ELF-1 (cell line): ENCODE results near the gene DNMBP.

ENCODE experiments used
- DNase-seq: peaks from one replicate; pipeline ENCODE4 v3.0.0-alpha.2; 2016; ENCODE audit warnings: low read depth, low spot score

DNMBP gene, protein sequence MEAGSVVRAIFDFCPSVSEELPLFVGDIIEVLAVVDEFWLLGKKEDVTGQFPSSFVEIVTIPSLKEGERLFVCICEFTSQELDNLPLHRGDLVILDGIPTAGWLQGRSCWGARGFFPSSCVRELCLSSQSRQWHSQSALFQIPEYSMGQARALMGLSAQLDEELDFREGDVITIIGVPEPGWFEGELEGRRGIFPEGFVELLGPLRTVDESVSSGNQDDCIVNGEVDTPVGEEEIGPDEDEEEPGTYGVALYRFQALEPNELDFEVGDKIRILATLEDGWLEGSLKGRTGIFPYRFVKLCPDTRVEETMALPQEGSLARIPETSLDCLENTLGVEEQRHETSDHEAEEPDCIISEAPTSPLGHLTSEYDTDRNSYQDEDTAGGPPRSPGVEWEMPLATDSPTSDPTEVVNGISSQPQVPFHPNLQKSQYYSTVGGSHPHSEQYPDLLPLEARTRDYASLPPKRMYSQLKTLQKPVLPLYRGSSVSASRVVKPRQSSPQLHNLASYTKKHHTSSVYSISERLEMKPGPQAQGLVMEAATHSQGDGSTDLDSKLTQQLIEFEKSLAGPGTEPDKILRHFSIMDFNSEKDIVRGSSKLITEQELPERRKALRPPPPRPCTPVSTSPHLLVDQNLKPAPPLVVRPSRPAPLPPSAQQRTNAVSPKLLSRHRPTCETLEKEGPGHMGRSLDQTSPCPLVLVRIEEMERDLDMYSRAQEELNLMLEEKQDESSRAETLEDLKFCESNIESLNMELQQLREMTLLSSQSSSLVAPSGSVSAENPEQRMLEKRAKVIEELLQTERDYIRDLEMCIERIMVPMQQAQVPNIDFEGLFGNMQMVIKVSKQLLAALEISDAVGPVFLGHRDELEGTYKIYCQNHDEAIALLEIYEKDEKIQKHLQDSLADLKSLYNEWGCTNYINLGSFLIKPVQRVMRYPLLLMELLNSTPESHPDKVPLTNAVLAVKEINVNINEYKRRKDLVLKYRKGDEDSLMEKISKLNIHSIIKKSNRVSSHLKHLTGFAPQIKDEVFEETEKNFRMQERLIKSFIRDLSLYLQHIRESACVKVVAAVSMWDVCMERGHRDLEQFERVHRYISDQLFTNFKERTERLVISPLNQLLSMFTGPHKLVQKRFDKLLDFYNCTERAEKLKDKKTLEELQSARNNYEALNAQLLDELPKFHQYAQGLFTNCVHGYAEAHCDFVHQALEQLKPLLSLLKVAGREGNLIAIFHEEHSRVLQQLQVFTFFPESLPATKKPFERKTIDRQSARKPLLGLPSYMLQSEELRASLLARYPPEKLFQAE (N-terminal part only)

DNA sequence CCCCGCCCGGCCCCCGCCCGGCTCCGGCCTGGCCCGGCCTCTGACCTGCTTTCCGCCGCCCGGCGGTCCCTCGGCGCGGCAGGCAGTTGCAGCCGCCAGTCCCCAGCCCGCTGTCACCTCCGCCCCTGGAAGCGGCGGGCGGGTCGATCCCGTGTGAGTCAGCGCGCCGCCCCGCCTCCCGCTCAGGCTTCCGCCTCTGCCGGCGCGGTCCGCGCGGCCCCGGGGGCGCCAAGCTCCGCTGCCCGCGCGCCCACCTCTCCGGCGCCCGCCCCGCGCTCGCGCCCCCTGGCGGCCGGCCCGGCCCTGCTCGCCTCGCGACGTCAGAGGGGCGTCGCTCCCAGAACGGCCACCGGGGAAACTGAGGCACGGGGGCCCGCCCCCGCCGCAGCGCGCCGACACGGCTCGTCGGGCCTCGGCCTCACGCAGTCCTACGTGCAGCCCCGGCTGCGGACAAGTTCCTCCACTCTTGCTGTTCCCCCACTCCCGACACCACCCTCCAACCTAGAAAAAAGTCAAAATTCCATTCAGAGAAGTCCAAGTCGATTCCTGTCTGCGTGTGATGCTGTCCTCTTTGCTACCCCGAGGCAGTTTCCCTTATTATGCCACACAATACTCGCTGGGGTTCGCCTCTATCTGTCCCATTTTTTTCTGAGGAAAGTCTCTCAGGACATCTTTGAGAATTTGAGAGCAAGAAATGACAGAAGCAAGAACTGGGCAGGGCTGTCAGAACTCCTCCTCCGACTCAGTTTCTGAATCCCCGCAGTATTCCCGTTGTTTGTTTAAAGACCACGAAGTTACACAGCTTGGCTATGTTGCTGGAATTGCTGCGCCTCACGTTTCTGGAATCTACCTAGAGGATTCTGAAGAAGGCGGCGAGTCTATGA, at the start of gene DNMBP:
Gene DNMBP, minus strand, starts transcription at position 155 of the 884 bp plus-strand sequence. CDS start 37,823 bp downstream, outside the sequence.
- DNase-seq = peak; percentile 84

DNA sequence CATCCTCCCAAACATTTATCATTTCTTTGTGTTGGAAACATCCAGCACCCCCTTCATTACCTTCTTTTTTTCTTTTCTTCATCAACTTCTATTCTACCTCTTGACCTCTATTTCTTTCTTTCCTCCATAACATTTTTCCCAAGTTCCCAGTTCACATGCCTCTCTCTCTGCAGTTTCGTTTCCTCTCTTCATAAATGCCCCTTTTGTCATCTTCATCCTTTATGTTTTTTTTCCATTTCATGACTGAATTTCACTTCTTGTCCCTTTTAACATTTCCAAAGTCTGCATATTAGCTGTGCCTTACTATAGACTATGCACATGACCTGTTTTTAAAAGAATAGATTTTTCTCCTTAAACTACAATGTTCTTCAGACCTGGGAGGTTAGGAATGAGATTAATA, 48.2 kb upstream of the DNMBP start:
- no peak for DNase-seq

DNA sequence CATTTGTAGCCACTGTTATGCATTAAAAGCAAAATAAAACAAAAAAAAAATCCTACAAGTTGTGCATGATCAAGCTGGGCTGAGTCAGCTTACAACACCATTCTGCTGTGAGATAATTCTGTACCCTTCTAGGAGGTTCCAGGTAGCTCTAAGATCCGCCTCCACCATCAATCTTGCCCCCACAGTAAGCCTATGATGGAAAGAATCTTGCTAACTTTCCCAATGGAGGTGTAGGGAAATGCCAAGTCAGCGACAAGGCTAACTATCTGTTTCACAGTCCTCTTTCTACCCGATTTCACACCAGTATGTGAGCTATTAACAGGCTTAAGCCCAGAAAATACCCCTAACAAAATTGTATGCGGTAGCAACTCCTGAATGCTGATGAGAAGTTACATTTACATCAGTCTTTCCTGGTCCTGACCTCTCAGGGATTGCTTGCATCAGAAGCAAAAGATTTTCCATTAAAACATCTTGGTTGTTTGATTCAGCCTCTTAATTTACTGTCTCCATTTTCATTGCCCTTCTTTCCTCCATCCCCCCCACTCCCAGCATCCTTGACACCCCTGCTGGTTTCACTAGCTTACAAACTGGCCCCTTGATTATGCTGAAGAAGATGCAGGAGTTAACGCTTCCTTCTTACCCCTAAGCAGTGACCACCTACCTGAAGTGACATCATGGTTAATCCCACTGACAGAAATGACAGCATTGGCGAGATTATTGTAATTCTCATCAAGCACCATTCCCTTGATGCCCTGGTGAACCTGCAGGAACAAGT, 44.1 kb upstream of the DNMBP start:
- peak; percentile 6 for DNase-seq

DNA sequence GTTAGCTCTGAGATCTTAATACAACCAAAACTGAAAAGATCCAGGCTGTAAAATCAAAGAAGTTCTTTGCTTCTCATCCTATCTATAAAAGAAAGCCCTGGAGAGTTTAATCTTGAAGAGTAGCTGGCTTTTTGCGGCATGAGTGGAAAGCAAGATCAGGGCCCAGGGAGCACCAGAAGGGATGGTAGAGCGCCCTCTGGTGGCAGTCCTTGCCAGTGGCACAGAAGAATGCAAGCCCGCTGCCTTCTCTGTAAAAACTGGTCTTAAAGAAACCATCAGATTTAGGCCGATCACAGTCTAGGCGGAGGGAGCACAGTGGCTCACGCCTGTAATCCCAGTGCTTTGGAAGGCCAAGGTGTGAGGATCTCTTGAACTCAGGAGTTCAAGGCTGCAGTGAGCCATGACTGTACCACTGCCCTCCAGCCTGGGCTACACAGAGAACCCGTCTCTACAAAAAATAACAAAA, 36.3 kb upstream of the DNMBP start:
- DNase-seq = peak; percentile 94

DNA sequence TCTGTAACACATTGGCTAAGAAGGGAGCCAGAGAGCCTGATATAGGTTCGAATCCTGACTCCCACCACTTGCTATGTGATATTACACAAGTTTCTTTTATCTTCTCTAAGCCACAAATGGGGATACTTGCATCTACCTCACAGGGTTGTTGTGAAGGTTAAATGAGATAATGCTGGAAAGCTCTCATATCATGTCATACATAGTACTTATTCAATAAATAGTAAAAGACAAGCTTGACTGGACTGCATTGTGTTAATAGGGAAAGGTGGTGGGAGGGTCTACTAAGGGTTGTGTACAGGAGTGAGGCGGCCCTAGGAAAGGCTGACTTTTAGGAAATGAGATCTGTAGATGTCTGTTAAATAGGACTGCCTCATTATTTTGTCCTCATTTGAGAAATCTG, 35.8 kb upstream of the DNMBP start:
- DNase-seq = no peak

DNA sequence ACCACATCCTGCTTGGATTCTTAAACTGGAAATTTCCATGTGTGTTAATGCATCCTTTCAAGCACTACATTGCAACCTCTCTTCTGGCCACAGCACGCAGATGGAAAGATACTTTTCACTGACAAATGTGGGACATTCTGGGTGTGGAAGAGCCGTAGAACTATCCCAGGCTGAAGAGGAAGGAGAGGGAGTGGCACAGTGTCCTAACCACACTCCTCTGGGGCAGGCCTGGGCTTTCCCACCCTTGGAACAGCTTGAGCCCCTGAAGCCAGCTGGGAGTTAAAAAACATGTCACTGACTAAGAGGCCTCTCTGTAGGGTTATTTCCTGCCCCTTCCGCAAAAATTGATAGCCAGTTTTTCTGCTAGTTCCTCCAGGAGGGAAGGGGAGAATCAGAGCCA, 34.0 kb upstream of the DNMBP start:
- DNase-seq = peak; percentile 21

DNA sequence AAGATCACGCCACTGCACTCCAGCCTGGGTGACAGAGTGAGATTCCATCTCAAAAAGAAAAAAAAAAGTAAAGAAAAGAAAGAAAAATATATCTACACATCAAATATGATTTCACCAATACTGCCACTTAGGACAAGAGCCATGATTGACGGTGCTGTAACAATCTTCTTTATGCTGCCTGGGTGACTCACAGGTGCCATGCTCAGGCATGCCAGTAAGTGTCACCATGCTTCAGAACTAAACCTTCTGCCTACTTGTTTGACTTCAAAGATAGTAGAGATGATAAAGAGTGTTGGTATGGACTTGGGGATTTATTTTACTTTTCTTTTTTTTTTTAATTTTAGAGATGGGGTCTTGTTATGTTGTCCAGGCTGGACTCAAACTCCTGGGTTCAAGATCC, 33.6 kb upstream of the DNMBP start:
- no peak for DNase-seq

DNA sequence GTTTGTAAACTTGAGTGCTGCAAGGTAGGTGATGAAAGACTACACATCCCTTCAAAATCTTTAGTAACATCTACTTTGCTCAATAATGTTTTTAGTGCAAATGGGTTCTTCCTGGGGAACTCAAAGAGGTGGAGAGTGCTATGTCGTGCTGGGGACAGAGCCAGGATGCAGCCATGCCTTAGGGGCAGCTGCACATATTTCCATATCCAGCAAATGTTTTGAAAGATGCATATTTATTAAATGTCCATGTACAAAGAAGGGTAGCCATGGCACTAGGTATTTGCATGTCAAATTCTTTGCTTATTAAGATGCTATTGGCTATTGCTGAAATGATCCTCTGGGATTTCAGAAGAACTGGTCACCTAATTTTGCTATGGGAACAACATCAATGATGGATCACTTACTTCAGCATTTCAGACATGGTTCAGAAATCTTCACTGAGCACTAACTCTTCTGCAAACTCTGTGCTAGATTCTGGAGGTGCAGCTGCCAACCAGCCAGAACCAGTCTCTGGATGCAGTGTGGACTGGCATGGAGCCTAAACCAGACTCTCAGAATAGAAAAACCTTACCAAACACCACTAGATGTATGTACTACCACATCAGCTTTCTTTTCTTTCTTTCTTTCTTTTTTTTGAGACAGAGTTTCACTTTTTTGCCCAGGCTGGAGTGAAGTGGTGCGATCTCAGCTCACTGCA, 31.7 kb upstream of the DNMBP start:
- no peak for DNase-seq

DNA sequence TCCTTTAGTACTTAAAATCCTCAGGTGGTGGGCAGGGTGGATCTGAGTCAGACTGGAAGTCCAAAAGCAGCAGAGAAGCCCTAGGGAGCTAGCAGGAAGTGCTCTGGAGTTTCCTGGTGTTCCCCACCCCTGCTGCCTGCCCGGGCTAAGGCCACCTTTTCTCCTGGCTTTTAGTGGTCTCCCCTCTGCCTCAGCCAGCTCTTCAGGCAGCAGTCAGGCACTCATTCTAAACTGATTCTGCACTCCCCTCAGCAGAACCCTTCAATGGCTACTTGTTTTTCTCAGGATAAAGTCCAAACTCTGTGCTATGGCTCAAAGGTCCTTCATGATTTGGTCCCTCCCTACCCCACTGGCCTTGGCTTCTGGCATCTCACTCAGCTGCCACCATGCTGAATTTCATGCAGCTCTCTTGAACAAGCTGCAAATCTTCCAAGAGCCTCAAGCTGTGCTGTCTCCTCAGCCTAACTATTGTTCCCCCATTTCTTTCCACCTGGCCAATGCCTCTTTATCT, 28.9 kb upstream of the DNMBP start:
- DNase-seq = no peak

DNA sequence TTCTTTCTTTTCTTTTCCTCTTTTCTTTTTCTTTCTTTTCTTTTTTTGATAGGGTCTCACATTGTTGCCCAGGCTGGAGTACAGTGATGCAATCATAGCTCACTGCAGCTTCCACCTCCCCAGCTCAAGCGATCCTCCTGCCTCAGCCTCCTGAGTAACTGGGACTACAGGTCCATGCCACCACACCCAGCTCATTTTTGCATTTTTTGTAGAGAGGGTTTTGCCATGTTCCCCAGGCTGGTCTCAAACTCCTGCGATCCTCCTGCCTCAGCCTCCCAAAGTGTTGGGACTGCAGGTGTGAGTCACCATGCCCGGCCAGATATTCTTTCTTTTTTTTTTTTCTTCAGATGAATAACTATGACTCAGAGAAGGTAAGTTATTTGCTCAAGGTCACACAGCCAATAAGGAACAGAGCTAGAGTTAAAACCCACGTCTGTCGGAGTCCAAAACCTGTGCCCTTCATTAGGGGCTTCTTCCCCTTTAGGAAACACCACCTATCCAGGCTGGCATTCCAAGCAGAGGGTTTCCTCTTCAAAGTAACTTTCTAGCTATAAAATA, 28.1 kb upstream of the DNMBP start:
- DNase-seq = no peak

DNA sequence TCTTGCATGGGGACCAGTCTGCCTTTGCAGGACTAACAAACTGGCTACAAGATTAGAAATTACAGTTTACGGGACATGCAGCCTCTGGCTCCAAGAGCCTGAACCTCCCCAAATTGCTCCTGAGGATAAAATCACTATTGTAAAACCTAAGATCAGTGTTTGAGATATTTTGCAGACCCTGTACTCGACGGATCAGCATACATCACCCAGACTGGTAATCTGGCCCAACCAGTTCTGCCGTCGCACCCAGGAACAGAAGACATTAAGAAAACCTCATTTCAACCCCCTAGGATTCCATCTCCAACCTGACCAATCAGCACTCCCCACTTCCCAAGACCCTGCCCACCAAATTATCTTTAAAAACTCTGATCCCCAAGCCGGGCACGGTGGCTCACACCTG, 27.1 kb upstream of the DNMBP start:
- DNase-seq = peak; percentile 46

DNA sequence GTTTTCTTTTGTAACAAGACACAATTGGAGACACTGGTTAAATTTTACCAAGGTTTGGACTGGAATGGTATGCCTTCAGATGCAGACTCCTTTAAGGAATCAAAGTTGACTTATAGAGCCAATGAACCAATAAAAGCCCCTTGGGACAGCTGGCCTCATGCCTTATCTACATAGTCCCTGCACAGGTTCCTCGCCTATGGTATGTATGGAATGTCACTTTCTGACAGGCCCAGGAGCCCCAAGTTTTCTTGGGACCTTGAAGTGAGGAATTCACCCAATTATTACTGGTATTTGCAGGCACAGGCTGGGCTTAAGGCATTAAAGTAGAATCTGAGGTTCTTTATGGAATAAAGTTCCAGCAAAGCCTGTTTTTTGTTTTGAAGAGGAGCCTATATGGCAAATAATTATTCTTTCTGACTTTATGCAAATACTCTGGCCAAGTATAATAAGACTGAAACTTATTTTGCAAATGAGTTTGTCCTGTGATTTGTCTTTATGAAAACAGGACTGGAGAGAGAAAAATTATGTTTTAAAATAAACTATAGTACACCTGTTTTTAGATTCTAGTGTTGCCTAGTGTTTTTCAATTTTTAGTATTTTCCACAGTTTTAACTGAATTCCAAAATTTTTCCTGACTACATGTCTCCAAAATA, 24.1 kb upstream of the DNMBP start:
- peak; percentile 44 for DNase-seq

DNA sequence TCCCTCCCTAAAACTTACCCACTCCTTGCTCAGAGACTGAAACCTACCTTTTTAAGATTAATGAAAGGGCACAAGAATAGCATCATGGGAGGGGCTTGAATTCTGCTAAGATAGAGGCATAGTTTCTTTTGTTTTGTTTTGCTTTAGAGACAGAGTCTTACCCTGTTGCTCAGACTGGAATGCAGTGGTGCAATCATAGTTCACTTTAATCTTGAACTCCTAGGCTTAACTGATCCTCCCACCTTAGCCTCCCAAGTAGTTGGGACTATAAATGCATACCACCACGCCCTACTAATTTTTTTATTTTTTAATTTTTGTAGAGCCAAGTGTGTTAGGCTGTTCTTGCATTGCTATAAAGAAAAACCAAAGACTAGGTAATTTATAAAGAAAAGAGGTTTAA, 17.7 kb upstream of the DNMBP start:
- no peak for DNase-seq

DNA sequence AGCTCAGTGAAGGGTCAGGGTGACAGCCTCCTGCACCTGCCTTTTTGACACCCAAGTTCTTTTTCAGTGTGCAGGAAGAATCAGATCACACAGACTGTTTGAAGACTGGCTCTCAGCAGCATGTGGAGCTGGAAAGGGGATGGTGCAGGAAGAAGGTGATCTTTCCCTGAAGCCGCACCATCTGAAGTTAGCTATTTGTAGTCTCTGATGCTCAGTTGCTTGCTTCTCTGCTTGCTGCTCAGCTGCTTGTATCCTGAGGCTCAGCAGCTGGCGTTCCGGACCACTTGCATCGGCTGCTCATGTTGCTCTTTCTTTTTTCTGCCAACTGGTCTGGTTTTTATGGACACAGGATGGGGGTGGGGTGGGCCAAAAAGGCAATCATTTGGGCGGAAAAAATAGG, 15.8 kb upstream of the DNMBP start:
- DNase-seq = no peak

DNA sequence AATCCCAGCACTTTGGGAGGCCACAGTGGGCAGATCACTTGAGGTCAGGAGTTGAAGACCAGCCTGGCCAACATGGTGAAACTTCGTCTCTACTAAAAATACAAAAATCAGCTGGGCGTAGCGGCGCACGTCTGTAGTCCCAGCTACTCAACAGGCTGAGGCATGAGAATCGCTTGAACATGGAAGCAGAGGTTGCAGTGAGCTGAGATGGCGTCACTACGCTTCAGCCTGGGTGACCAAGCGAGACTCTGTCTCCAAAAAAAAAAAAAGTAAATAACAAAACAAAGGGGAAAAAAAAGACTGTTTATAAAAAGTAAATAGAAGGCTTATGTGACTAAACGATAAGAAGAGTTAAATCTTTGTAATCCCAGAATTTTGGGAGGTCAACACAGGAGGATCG, 15.0 kb upstream of the DNMBP start:
- no peak for DNase-seq

DNA sequence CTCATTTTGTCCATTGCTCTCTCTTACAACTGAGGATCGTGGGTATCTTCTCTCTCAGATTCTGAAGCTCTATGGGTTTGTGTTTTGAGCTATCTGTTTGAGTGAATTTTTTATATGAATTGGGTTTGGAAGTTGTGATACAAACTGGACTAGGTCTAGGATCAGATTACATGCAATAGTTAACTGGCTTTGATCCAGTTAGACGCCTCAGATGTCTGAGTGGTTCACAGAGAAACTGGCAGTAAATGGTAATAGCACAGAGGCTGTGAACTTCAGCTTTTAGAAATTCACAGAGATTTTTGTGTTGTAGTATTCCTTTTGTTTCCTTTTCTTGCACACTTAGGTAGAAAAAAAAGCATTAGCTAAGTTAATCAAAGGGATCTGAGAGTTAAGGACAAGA, 12.7 kb upstream of the DNMBP start:
- DNase-seq = no peak

DNA sequence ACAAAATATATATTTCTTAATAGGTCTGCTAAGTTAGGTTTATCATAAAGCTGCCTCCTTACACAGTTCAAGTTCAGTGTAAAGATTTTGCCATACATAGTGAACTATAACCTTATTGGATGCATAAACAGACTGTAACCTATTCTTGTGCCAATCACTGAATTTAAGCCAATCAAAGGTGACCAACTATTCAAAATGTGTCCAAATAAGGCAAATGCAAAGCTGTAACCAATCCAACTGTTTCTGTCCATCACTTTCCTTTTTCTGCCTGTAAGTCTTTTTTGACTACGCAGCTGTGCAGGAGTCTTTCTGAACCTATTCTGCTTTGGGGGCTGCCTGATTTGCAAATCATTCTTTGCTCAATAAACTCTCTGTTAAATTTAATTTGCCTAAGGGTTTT, 11.6 kb upstream of the DNMBP start:
- DNase-seq = no peak

DNA sequence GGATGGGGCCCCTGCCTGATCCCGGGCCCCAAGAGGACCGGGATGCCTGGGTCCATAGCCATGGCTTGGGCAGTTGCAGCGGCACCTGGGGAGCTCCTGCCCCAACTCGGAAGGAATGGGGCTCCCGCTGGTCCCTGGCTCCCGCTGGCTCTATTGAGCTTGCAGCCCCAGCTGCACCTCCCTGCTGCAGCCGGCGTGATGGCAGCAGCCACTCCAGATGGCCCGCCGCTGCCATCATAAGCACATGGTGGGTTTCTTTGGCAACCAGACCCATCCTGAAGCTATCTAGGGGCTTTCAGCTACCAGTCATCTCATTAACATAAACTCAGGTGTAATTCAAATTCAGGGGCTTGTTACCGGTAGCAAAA, 11.1 kb upstream of the DNMBP start:
- DNase-seq = no peak
